ENCODE data around the gene ZNF106. TPM values are rescaled to one million over a fixed set of nuclear protein-coding genes. Genes with fewer than 3 reads are reported as not detected.
A peak's percentile ranks its signal among the peaks of the same experiment; 100 is the strongest.

Gene ZNF106
- total RNA-seq, 1 experiment from 2014 or later = 61.4 TPM

- Mint-ChIP-seq H3K9me3 (ENCODE audit: unreplicated experiment) (no peaks in the 10 kb centered on the region), H3K4me3 (ENCODE audit: unreplicated experiment) (no peak overlapping the region), H3K27ac (ENCODE audit: low read depth, unreplicated experiment) (no peak overlapping the region), H3K36me3 (ENCODE audit: insufficient read depth, unreplicated experiment) (peaks cover under 1% of the 10 kb centered on the region), H3K4me1 (ENCODE audit: insufficient read depth, unreplicated experiment) (peaks cover 9% of the 10 kb centered on the region), H3K27me3 (ENCODE audit: insufficient read depth, unreplicated experiment) (no peaks in the 10 kb centered on the region)
- intact Hi-C loops (cut with micrococcal nuclease) = no loop called here
- ChIA-PET POLR2A (interaction anchor here (0.9 kb wide), 1 partner anchor 91 kb away, joined by 3 read pairs; the partner anchor contains the start of genes GANC and TMEM87A), CTCF (interaction anchor here (0.6 to 1.0 kb wide), 2 partner anchors 14 to 26 kb away, joined by 3 to 4 read pairs; no protein-coding TSS in a partner anchor)
- TF ChIP-seq CTCF (IDR thresholded peaks at IDR 0.05; ENCODE audit: unreplicated experiment) = no peak
- no TSS peak for BruUV-seq (replicated peaks)
- peak; percentile 34 for DNase-seq (ENCODE audit: unreplicated experiment)
These were observed 126.4 kb downstream of the ZNF106 start for GRCh38 chr15:42364529-42364928.

- TF ChIP-seq CTCF (IDR thresholded peaks at IDR 0.05; ENCODE audit: unreplicated experiment) = no peak
- ChIA-PET POLR2A (no interaction called here), CTCF (interaction anchor here (0.5 kb wide), 1 partner anchor 631 kb away, joined by 3 read pairs; no protein-coding TSS in a partner anchor)
- H3K4me3 Mint-ChIP-seq (ENCODE audit: unreplicated experiment) = no peak overlapping the region
- intact Hi-C loops (cut with micrococcal nuclease) = no loop called here
- H3K36me3 Mint-ChIP-seq (ENCODE audit: insufficient read depth, unreplicated experiment) = peaks cover 7% of the 10 kb centered on the region
- no peak overlapping the region for H3K27ac Mint-ChIP-seq (ENCODE audit: low read depth, unreplicated experiment)
- H3K9me3 Mint-ChIP-seq (ENCODE audit: unreplicated experiment) = no peaks in the 10 kb centered on the region
- no TSS peak for BruUV-seq (replicated peaks)
- no peaks in the 10 kb centered on the region for H3K27me3 Mint-ChIP-seq (ENCODE audit: insufficient read depth, unreplicated experiment)
- DNase-seq (ENCODE audit: unreplicated experiment) = no peak
- peaks cover 9% of the 10 kb centered on the region for H3K4me1 Mint-ChIP-seq (ENCODE audit: insufficient read depth, unreplicated experiment)
These were observed 127.0 kb downstream of the ZNF106 start for GRCh38 chr15:42363942-42364341.

- BruUV-seq (replicated peaks) = no TSS peak
- ChIA-PET POLR2A (no interaction called here), CTCF (no interaction called here)
- H3K27me3 Mint-ChIP-seq (ENCODE audit: insufficient read depth, unreplicated experiment) = no peaks in the 10 kb centered on the region
- H3K36me3 Mint-ChIP-seq (ENCODE audit: insufficient read depth, unreplicated experiment) = peaks cover 7% of the 10 kb centered on the region
- intact Hi-C loops (cut with micrococcal nuclease) = no loop called here
- H3K9me3 Mint-ChIP-seq (ENCODE audit: unreplicated experiment) = no peaks in the 10 kb centered on the region
- TF ChIP-seq CTCF (IDR thresholded peaks at IDR 0.05; ENCODE audit: unreplicated experiment) = no peak
- no peak overlapping the region for H3K27ac Mint-ChIP-seq (ENCODE audit: low read depth, unreplicated experiment)
- no peak for DNase-seq (ENCODE audit: unreplicated experiment)
- peaks cover 9% of the 10 kb centered on the region for H3K4me1 Mint-ChIP-seq (ENCODE audit: insufficient read depth, unreplicated experiment)
- no peak overlapping the region for H3K4me3 Mint-ChIP-seq (ENCODE audit: unreplicated experiment)
These were observed 127.5 kb downstream of the ZNF106 start for GRCh38 chr15:42363487-42363886.

Other genes starting within 250 kb of the ZNF106 start
- gene GANC, start 217.9 kb downstream of the ZNF106 start, total RNA-seq (2022) = 24.0 and 31.7 TPM in 2 replicates
- gene TMEM87A, start 217.7 kb downstream of the ZNF106 start, total RNA-seq (2022) = 51.3 and 52.3 TPM in 2 replicates
- gene CAPN3, start 131.6 kb downstream of the ZNF106 start, total RNA-seq (2022) = 4.7 and 7.5 TPM in 2 replicates
- gene SNAP23, start 4.5 kb upstream of the ZNF106 start, total RNA-seq (2022) = 47.4 and 65.7 TPM in 2 replicates
- 18.3 and 24.7 TPM in 2 replicates for gene LRRC57, start 57.7 kb upstream of the ZNF106 start, total RNA-seq (2022)
- gene HAUS2, start 57.7 kb upstream of the ZNF106 start, total RNA-seq (2022) = 22.6 and 29.6 TPM in 2 replicates
- 2.0 and 2.9 TPM in 2 replicates for gene STARD9, start 84.5 kb upstream of the ZNF106 start, total RNA-seq (2022)
- gene CDAN1, start 246.0 kb upstream of the ZNF106 start, total RNA-seq (2022) = 9.5 and 14.8 TPM in 2 replicates

Data from MCF 10A (cell line).